OCI-LY3 (cell line): Measurements from ENCODE around the gene GLP1R.

ENCODE experiments used
- H2AFZ ChIP-seq: fragments of 200-600, 300-600 bp; shearing (Covaris generic); 2 replicates; pipeline ENCODE4 v1.6.0; 2014; ENCODE audit warnings: antibody characterized with exemption, low read depth, low read length
- H3K27ac ChIP-seq: fragments of 200-600, 300-600 bp; sonication (generic); 2 replicates; pipeline ENCODE4 v1.5.1; 2014; ENCODE audit warnings: mild to moderate bottlenecking, low read length, moderate library complexity, mixed read lengths
- H3K27me3 ChIP-seq: fragments of 200-600, 300-600 bp; sonication (generic); 2 replicates; pipeline ENCODE4 v1.6.1; 2014; ENCODE audit warnings: low read depth, low read length, mixed read lengths
- H3K36me3 ChIP-seq: fragments of 200-600, 300-600 bp; sonication (generic); replicated peaks from 2 replicates; pipeline ENCODE3; 2014; ENCODE audit warnings: low read depth, low read length, mixed read lengths
- H3K4me1 ChIP-seq: fragments of 300-600, 200-600 bp; sonication (generic); 2 replicates; pipeline ENCODE4 v1.6.1; 2014; ENCODE audit warnings: low read length, mixed read lengths
- H3K4me2 ChIP-seq: fragments of 200-600, 300-600 bp; sonication (generic); 2 replicates; pipeline ENCODE4 v1.6.1; 2014; ENCODE audit warnings: low read length, mixed read lengths
- H3K4me3 ChIP-seq: fragments of 300-600, 200-600 bp; sonication (generic); 2 replicates; pipeline ENCODE4 v1.5.1; 2014; ENCODE audit warnings: antibody characterized with exemption, mild to moderate bottlenecking, low read length, moderate library complexity
- H3K79me2 ChIP-seq: fragments of 300-600, 200-600 bp; shearing (Covaris generic); 2 replicates; pipeline ENCODE4 v1.6.1; 2014; ENCODE audit warnings: mild to moderate bottlenecking, low read length, mixed read lengths
- H3K9ac ChIP-seq: fragments of 300-600, 200-600 bp; shearing (Covaris generic); 2 replicates; pipeline ENCODE4 v1.6.0; 2014; ENCODE audit warnings: mild to moderate bottlenecking, low read length, moderate library complexity
- H3K9me3 ChIP-seq: fragments of 200-600, 300-600 bp; shearing (Covaris generic); 2 replicates; pipeline ENCODE4 v1.6.1; 2014; ENCODE audit warnings: low read length, mixed read lengths; ENCODE audit not compliant: insufficient read depth
- H4K20me1 ChIP-seq: fragments of 200-600, 300-600 bp; sonication (generic); 2 replicates; pipeline ENCODE4 v1.6.1; 2016; ENCODE audit warnings: low read length, mixed read lengths; ENCODE audit not compliant: insufficient read depth
- CTCF ChIP-seq: fragments of 200-600, 300-600 bp; sonication (generic); IDR thresholded peaks from 2 replicates; pipeline ENCODE4 v1.5.1; 2014; ENCODE audit warnings: antibody characterized with exemption, low read length, low read depth
- EZH2phosphoT487 ChIP-seq: fragments of 200-600 bp; shearing (Covaris generic); IDR thresholded peaks from 2 replicates; pipeline ENCODE4 v1.6.1; 2018; ENCODE audit warnings: antibody characterized with exemption, mixed run types, low read depth

The GLP1R gene

DNA sequence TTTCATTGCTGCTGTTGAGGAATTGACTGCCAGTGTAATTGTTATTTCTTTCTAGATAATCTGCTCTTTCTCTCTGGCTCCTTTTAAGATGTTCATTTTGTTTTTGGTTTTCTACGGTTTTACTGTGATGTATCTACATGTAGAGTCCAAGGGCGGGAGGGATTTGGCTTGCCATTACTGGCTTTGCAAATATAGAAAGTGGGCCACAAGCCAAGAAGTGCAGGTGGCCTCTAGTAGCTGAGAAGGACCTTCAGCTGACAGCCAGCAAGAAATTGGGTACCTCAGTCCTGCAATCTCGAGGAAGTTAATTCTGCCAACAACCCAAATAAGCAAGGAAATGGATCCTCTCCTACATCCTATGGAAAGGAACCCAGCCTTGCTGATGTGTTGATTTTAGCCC is 42.8 kb upstream of the GLP1R start:
- no peaks in the 10 kb centered on the region for H3K36me3 ChIP-seq

DNA sequence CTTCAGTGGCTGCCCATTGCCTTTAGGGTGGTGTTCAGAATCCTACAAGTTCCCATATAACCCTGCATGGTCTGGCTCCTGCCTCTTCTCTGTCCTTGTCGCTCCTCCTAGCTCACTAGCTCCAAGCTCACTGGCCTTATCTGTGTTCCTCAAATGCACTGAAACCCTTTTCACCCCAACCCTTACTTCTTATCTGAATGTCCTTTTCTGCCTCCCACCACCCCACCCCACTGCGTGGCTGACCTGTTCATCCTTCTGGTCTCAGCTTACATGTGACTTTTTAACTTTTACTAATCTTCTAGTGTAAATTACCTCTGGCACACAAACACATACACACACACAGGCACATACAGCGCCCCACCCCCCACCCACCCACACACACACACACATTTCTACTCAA is 41.0 kb upstream of the GLP1R start:
- H3K4me2 ChIP-seq: no peak overlapping the region
- peaks cover 6% of the 10 kb centered on the region for H3K4me1 ChIP-seq
- no peaks in the 10 kb centered on the region for H4K20me1 ChIP-seq
- H3K9me3 ChIP-seq: no peaks in the 10 kb centered on the region
- no peaks in the 10 kb centered on the region for H3K36me3 ChIP-seq
- TF ChIP-seq CTCF (no peak), EZH2phosphoT487 (no peak)
- no peak overlapping the region for H2AFZ ChIP-seq
- H3K27me3 ChIP-seq: peaks cover 82% of the 10 kb centered on the region
- H3K79me2 ChIP-seq: no peaks in the 10 kb centered on the region
- no peak overlapping the region for H3K27ac ChIP-seq
- no peak overlapping the region for H3K4me3 ChIP-seq
- H3K9ac ChIP-seq: no peak overlapping the region

More for the DNA sequence above, 42.8 kb upstream of the GLP1R start:
- Histone ChIP-seq H3K27me3 (peaks cover 82% of the 10 kb centered on the region), H3K4me3 (no peak overlapping the region), H3K27ac (no peak overlapping the region), H3K4me1 (peaks cover under 1% of the 10 kb centered on the region; the same call in 1 of the 2 replicates), H3K4me2 (no peak overlapping the region), H2AFZ (no peak overlapping the region), H4K20me1 (no peaks in the 10 kb centered on the region), H3K79me2 (no peaks in the 10 kb centered on the region), H3K9me3 (no peaks in the 10 kb centered on the region), H3K9ac (no peak overlapping the region)
- no peak for TF ChIP-seq EZH2phosphoT487
- TF ChIP-seq CTCF: no peak

GRCh38 chr6:39008737-39009136 is 39.8 kb upstream of the GLP1R start:
- Histone ChIP-seq H3K27me3 (peaks cover 82% of the 10 kb centered on the region), H3K4me1 (peaks cover 6% of the 10 kb centered on the region), H3K4me2 (no peak overlapping the region), H4K20me1 (no peaks in the 10 kb centered on the region), H3K9me3 (no peaks in the 10 kb centered on the region), H3K4me3 (no peak overlapping the region), H3K27ac (no peak overlapping the region), H3K9ac (no peak overlapping the region), H3K79me2 (no peaks in the 10 kb centered on the region), H3K36me3 (no peaks in the 10 kb centered on the region), H2AFZ (no peak overlapping the region)
- TF ChIP-seq CTCF (no peak), EZH2phosphoT487 (no peak)

GRCh38 chr6:39009476-39009875 is 39.1 kb upstream of the GLP1R start:
- Histone ChIP-seq H3K79me2 (no peaks in the 10 kb centered on the region), H3K36me3 (no peaks in the 10 kb centered on the region), H3K4me3 (no peak overlapping the region), H3K9ac (no peak overlapping the region), H3K27ac (no peak overlapping the region), H3K9me3 (no peaks in the 10 kb centered on the region), H3K27me3 (peaks cover 78% of the 10 kb centered on the region), H4K20me1 (no peaks in the 10 kb centered on the region), H3K4me1 (peaks cover 6% of the 10 kb centered on the region), H2AFZ (no peak overlapping the region), H3K4me2 (no peak overlapping the region)
- TF ChIP-seq CTCF: no peak
- no peak for TF ChIP-seq EZH2phosphoT487
